GM18520 (cell line): Measurements from ENCODE around the gene EPO.

Experiments
- ATAC-seq: cut with Tn5 transposase; IDR thresholded peaks from one replicate; pipeline ENCODE4 v1.9.1; 2021; ENCODE audit not compliant: unreplicated experiment

The EPO gene

GRCh38 chr7:100682991-100683658, 37.1 kb upstream of the EPO start:
- ATAC-seq: no peak

- no peak for ATAC-seq
Observed at GRCh38 chr7:100683659-100684533, 36.4 kb upstream of the EPO start.

- ATAC-seq: no peak
Observed at GRCh38 chr7:100684534-100685042, 35.7 kb upstream of the EPO start.

GRCh38 chr7:100685049-100685605, 35.1 kb upstream of the EPO start:
- ATAC-seq: no peak

GRCh38 chr7:100685631-100686145, 34.6 kb upstream of the EPO start:
- no peak for ATAC-seq

GRCh38 chr7:100686201-100686821, 34.0 kb upstream of the EPO start:
- no peak for ATAC-seq

- no peak for ATAC-seq
Observed at GRCh38 chr7:100686822-100687211, 33.5 kb upstream of the EPO start.

GRCh38 chr7:100687261-100687660, 33.0 kb upstream of the EPO start:
- ATAC-seq: no peak

GRCh38 chr7:100687751-100688300, 32.4 kb upstream of the EPO start:
- ATAC-seq: no peak

GRCh38 chr7:100688326-100688860, 31.9 kb upstream of the EPO start:
- no peak for ATAC-seq

- ATAC-seq: no peak
Observed at GRCh38 chr7:100689230-100690135, 30.8 kb upstream of the EPO start.

GRCh38 chr7:100691676-100692577, 28.3 kb upstream of the EPO start:
- no peak for ATAC-seq

- no peak for ATAC-seq
Observed at GRCh38 chr7:100692578-100692961, 27.7 kb upstream of the EPO start.

GRCh38 chr7:100693312-100694097, 26.8 kb upstream of the EPO start:
- ATAC-seq: peak; percentile 17

- ATAC-seq: peak; percentile 45
Observed at GRCh38 chr7:100694098-100694745, 26.0 kb upstream of the EPO start, which contains the start of gene GIGYF1. Gene GIGYF1 (minus strand): TSS chr7:100694250. CDS start chr7:100688238, 6,012 bp downstream.

- ATAC-seq: no peak
Observed at GRCh38 chr7:100696123-100696521, 24.1 kb upstream of the EPO start.

GRCh38 chr7:100699018-100699417, 21.2 kb upstream of the EPO start:
- ATAC-seq: no peak
